Measurements from ENCODE around the gene ARHGEF25.

- TF ChIP-seq POLR2A (IDR thresholded peaks at IDR 0.05): no peak
- TF ChIP-seq, protein P1, sequence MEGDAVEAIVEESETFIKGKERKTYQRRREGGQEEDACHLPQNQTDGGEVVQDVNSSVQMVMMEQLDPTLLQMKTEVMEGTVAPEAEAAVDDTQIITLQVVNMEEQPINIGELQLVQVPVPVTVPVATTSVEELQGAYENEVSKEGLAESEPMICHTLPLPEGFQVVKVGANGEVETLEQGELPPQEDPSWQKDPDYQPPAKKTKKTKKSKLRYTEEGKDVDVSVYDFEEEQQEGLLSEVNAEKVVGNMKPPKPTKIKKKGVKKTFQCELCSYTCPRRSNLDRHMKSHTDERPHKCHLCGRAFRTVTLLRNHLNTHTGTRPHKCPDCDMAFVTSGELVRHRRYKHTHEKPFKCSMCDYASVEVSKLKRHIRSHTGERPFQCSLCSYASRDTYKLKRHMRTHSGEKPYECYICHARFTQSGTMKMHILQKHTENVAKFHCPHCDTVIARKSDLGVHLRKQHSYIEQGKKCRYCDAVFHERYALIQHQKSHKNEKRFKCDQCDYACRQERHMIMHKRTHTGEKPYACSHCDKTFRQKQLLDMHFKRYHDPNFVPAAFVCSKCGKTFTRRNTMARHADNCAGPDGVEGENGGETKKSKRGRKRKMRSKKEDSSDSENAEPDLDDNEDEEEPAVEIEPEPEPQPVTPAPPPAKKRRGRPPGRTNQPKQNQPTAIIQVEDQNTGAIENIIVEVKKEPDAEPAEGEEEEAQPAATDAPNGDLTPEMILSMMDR (IDR thresholded peaks at IDR 0.05): no peak
Observed at GRCh38 chr12:57638096-57638495, 26.9 kb downstream of the ARHGEF25 start.
